HepG2 (cell line): ENCODE measurements around the gene SLC5A5. TPM values are rescaled to one million over a fixed set of nuclear protein-coding genes. Genes with fewer than 3 reads are reported as not detected.
A peak's percentile ranks its signal among the peaks of the same experiment; 100 is the strongest.

ENCODE experiments used
- AFF4 ChIP-seq: sonication (generic); formaldehyde crosslinking; IDR thresholded peaks from 2 replicates; pipeline ENCODE4 v1.4.0; 2020; ENCODE audit warnings: missing genetic modification reagents
- ATF7 ChIP-seq, 2 experiments: fragments of 450-650 bp in 1 of 2; sonication (generic) in 1 of 2; formaldehyde crosslinking in 1 of 2; IDR thresholded peaks; 2 replicates each; pipeline versions ENCODE4 v1.4.0 to v1.6.1; 2016 to 2020; ENCODE audit warnings: antibody characterized with exemption in 1 of 2, mild to moderate bottlenecking in 1 of 2, missing genetic modification reagents in 1 of 2
- BORCS8-MEF2B ChIP-seq: sonication (generic); formaldehyde crosslinking; IDR thresholded peaks from 2 replicates; pipeline ENCODE4 v1.8.0; 2022; ENCODE audit warnings: mild to moderate bottlenecking, missing genetic modification reagents
- HOXA7 ChIP-seq: sonication (generic); formaldehyde crosslinking; IDR thresholded peaks from 2 replicates; pipeline ENCODE4 v1.8.1; 2022; ENCODE audit warnings: mild to moderate bottlenecking, missing genetic modification reagents, moderate library complexity
- IRF2 ChIP-seq: IDR thresholded peaks from 2 replicates; pipeline ENCODE4 v1.6.1; 2018; ENCODE audit warnings: missing genetic modification reagents, missing compliant biosample characterization
- JARID2 ChIP-seq: sonication (generic); formaldehyde crosslinking; IDR thresholded peaks from 2 replicates; pipeline ENCODE4 v1.8.1; 2023; ENCODE audit warnings: missing genetic modification reagents, inconsistent platforms; ENCODE audit not compliant: insufficient replicate concordance
- MED8 ChIP-seq: sonication (generic); formaldehyde crosslinking; IDR thresholded peaks from 2 replicates; pipeline ENCODE4 v1.8.1; 2023; ENCODE audit warnings: mild to moderate bottlenecking, missing genetic modification reagents; ENCODE audit not compliant: insufficient replicate concordance
- MTA3 ChIP-seq: sonication (generic); formaldehyde crosslinking; IDR thresholded peaks from 2 replicates; pipeline ENCODE4 v1.4.0; 2020; ENCODE audit warnings: missing genetic modification reagents
- NFRKB ChIP-seq: fragments of 450-650 bp; IDR thresholded peaks from 2 replicates; pipeline ENCODE4 v1.6.1; 2017
- PHF21A ChIP-seq: sonication (generic); formaldehyde crosslinking; IDR thresholded peaks from 2 replicates; pipeline ENCODE4 v1.5.0; 2020; ENCODE audit warnings: mild to moderate bottlenecking, missing genetic modification reagents
- POLR2G ChIP-seq: fragments of 200-400 bp; formaldehyde crosslinking; IDR thresholded peaks from 2 replicates; pipeline ENCODE4 v1.6.1; 2018; ENCODE audit warnings: mild to moderate bottlenecking, low read depth, low read length, moderate library complexity
- SKI ChIP-seq: fragments of 450-650 bp; IDR thresholded peaks from one replicate; pipeline ENCODE4 v1.6.1; 2018; ENCODE audit warnings: mild to moderate bottlenecking; ENCODE audit not compliant: partially characterized antibody
- SMAD9 ChIP-seq: sonication (generic); formaldehyde crosslinking; IDR thresholded peaks from 2 replicates; pipeline ENCODE4 v1.5.1; 2020; ENCODE audit warnings: mild to moderate bottlenecking, missing genetic modification reagents
- SP140L ChIP-seq: sonication (generic); formaldehyde crosslinking; IDR thresholded peaks from 2 replicates; pipeline ENCODE4 v1.4.0; 2020; ENCODE audit warnings: missing genetic modification reagents, borderline replicate concordance
- TGIF2 ChIP-seq: IDR thresholded peaks from 2 replicates; pipeline ENCODE4 v1.6.1; 2016; ENCODE audit warnings: control low read depth, missing compliant biosample characterization
- THAP7 ChIP-seq: sonication (generic); formaldehyde crosslinking; IDR thresholded peaks from 2 replicates; pipeline ENCODE4 v1.8.1; 2023; ENCODE audit warnings: mild to moderate bottlenecking, missing genetic modification reagents
- ZBTB20 ChIP-seq: sonication (generic); formaldehyde crosslinking; IDR thresholded peaks from 2 replicates; pipeline ENCODE4 v1.8.1; 2023; ENCODE audit warnings: missing genetic modification reagents, low read depth, mild to moderate bottlenecking, borderline replicate concordance
- ZBTB26 ChIP-seq: IDR thresholded peaks from 2 replicates; pipeline ENCODE4 v1.6.1; 2016; ENCODE audit warnings: missing compliant biosample characterization, missing genetic modification reagents, borderline replicate concordance
- ZBTB7A ChIP-seq: sonication (generic); formaldehyde crosslinking; IDR thresholded peaks from 2 replicates; pipeline ENCODE4 v1.8.0; 2022; ENCODE audit warnings: mild to moderate bottlenecking, missing genetic modification reagents
- ZNF34 ChIP-seq: sonication (generic); formaldehyde crosslinking; IDR thresholded peaks from 2 replicates; pipeline ENCODE4 v1.4.0; 2020; ENCODE audit warnings: mild to moderate bottlenecking, missing genetic modification reagents, borderline replicate concordance
- ZNF362 ChIP-seq: sonication (generic); formaldehyde crosslinking; IDR thresholded peaks from 2 replicates; pipeline ENCODE4 v1.4.0; 2020; ENCODE audit warnings: missing genetic modification reagents, mild to moderate bottlenecking, borderline replicate concordance
- ZNF749 ChIP-seq: sonication (generic); formaldehyde crosslinking; IDR thresholded peaks from 2 replicates; pipeline ENCODE4 v1.8.0; 2022; ENCODE audit warnings: mild to moderate bottlenecking, missing genetic modification reagents, moderate library complexity, borderline replicate concordance
- ZNF788 ChIP-seq: sonication (generic); formaldehyde crosslinking; IDR thresholded peaks from 2 replicates; pipeline ENCODE4 v1.5.0; 2020; ENCODE audit warnings: mild to moderate bottlenecking, missing genetic modification reagents, borderline replicate concordance
- polyA plus RNA-seq, 8 experiments: library from polyadenylated mRNA; depleted of rRNA in 3 of 8; stranded (reverse) in 7 of 8; unstranded in 1 of 8; fragments of >200 nt; fragmentation: Illumina TruSeq in 4 of 8; extraction: Trizol in 4 of 8; gene quantifications; 2 replicates each; pipeline versions ENCODE4 v1.2.1 to v1.2.3, GENCODE V29; 2011 to 2016; ENCODE audit warnings: low read depth in 4 of 8, missing spikeins in 1 of 8, mixed read lengths in 1 of 8; ENCODE audit not compliant: insufficient read depth in 1 of 8
- total RNA-seq, 5 experiments: library from RNA; depleted of rRNA; stranded (reverse); fragments of >200 nt; fragmentation: Illumina TruSeq; extraction: Trizol; gene quantifications; 2 replicates each; pipeline ENCODE4 v1.2.3, GENCODE V29; 2016; ENCODE audit warnings: low read depth in 1 of 5

SLC5A5 gene
- total and polyA plus RNA-seq, 2 of the 13 experiments (the other 11 are each of a cell fraction or from before 2014, with no cell fraction given) = not detected

- TF ChIP-seq ZNF362 (CRISPR knock-in tag) (no peak), PHF21A (peak; percentile 38; the same call in 1 of the 2 replicates), ZNF788 (CRISPR knock-in tag) (no peak), ZBTB20 (CRISPR knock-in tag) (no peak), POLR2G (peak; percentile 83), ZBTB7A (CRISPR knock-in tag) (no peak), JARID2 (no peak), SP140L (CRISPR knock-in tag) (no peak), ZNF749 (no peak), THAP7 (CRISPR knock-in tag) (no peak), SKI (no peak), NFRKB (no peak), ZBTB26 (no peak), HOXA7 (CRISPR knock-in tag) (no peak), SMAD9 (CRISPR knock-in tag) (no peak), ATF7 (IDR thresholded peaks at IDR 0.05) (no peak), ATF7 (CRISPR knock-in tag; IDR thresholded peaks at IDR 0.05) (peak; percentile 55; the same call in 1 of the 2 replicates), AFF4 (CRISPR knock-in tag) (no peak), MTA3 (CRISPR knock-in tag) (no peak), TGIF2 (CRISPR knock-in tag) (no peak), BORCS8-MEF2B (CRISPR knock-in tag) (no peak), IRF2 (CRISPR knock-in tag) (no peak), ZNF34 (CRISPR knock-in tag) (no peak), MED8 (CRISPR knock-in tag) (no peak)
Measured at GRCh38 chr19:17847538-17848366, 24.0 kb upstream of the SLC5A5 start, which contains the start of gene JAK3 (continued).
